DND-41 (cell line): Measurements from ENCODE around the gene DCUN1D2.
"Not testable (repeated sequence)": the region's sequence is repeated elsewhere in the genome, so short reads cannot be mapped to it uniquely, and the experiment has no call there.

Experiments
- ATAC-seq: fragments of 200-7000 bp; cut with Tn5 transposase; 3 replicates; pipeline ENCODE4 v1.9.1; 2021; ENCODE audit warnings: low read depth; ENCODE audit not compliant: insufficient read depth
- DNase-seq: peaks from one replicate; pipeline ENCODE4 v3.0.0-alpha.2; 2020
- H2AFZ ChIP-seq: 2 replicates; pipeline ENCODE4 v1.6.0; 2012; ENCODE audit warnings: low read depth, low read length
- H3K27ac ChIP-seq: 2 replicates; pipeline ENCODE4 v1.5.1; 2012; ENCODE audit warnings: low read length, inconsistent platforms
- H3K27me3 ChIP-seq: fragments of 200-600 bp; sonication (generic); 2 replicates; pipeline ENCODE4 v1.6.0; 2012; ENCODE audit warnings: low read length, mild to moderate bottlenecking, inconsistent platforms; ENCODE audit not compliant: insufficient read depth, poor library complexity
- H3K36me3 ChIP-seq: 2 replicates; pipeline ENCODE4 v1.5.1; 2012; ENCODE audit warnings: low read length, inconsistent platforms; ENCODE audit not compliant: insufficient read depth
- H3K4me1 ChIP-seq: 2 replicates; pipeline ENCODE4 v1.5.1; 2012; ENCODE audit warnings: mild to moderate bottlenecking, low read length; ENCODE audit not compliant: insufficient read depth
- H3K4me2 ChIP-seq: 2 replicates; pipeline ENCODE4 v1.6.0; 2012; ENCODE audit warnings: mild to moderate bottlenecking, moderate library complexity, low read length, inconsistent platforms; ENCODE audit not compliant: insufficient read depth
- H3K4me3 ChIP-seq, 2 experiments: fragments of 200-600 bp in 1 of 2; shearing (Covaris generic) in 1 of 2; 2 replicates each; pipeline ENCODE4 v1.5.1; 2012 to 2016; ENCODE audit warnings: inconsistent platforms in 2 of 2, low read length in 2 of 2, mild to moderate bottlenecking in 2 of 2, low read depth in 1 of 2, moderate library complexity in 1 of 2
- H3K79me2 ChIP-seq: 2 replicates; pipeline ENCODE4 v1.6.0; 2012; ENCODE audit warnings: low read length, inconsistent platforms; ENCODE audit not compliant: insufficient read depth
- H3K9ac ChIP-seq: 2 replicates; pipeline ENCODE4 v1.6.0; 2012; ENCODE audit warnings: low read depth, mild to moderate bottlenecking, inconsistent platforms, low read length, moderate library complexity
- H3K9me3 ChIP-seq: 2 replicates; pipeline ENCODE4 v1.5.1; 2012; ENCODE audit warnings: low read length, moderate library complexity, mild to moderate bottlenecking, inconsistent platforms; ENCODE audit not compliant: insufficient read depth, severe bottlenecking
- H4K20me1 ChIP-seq: 2 replicates; pipeline ENCODE4 v1.6.0; 2012; ENCODE audit warnings: low read length; ENCODE audit not compliant: insufficient read depth
- EZH2 ChIP-seq: IDR thresholded peaks from 3 replicates; pipeline ENCODE4 v1.6.1; 2012; ENCODE audit warnings: borderline replicate concordance, low read depth, mild to moderate bottlenecking, moderate library complexity, low read length, inconsistent platforms; ENCODE audit not compliant: severe bottlenecking
- TF ChIP-seq, protein P1 (sequence below): IDR thresholded peaks from 2 replicates; pipeline ENCODE4 v1.5.1; 2012; ENCODE audit warnings: borderline replicate concordance, low read length, moderate library complexity, mild to moderate bottlenecking; ENCODE audit not compliant: poor library complexity, severe bottlenecking; ENCODE audit errors: extremely low read depth

The DCUN1D2 gene

DNA sequence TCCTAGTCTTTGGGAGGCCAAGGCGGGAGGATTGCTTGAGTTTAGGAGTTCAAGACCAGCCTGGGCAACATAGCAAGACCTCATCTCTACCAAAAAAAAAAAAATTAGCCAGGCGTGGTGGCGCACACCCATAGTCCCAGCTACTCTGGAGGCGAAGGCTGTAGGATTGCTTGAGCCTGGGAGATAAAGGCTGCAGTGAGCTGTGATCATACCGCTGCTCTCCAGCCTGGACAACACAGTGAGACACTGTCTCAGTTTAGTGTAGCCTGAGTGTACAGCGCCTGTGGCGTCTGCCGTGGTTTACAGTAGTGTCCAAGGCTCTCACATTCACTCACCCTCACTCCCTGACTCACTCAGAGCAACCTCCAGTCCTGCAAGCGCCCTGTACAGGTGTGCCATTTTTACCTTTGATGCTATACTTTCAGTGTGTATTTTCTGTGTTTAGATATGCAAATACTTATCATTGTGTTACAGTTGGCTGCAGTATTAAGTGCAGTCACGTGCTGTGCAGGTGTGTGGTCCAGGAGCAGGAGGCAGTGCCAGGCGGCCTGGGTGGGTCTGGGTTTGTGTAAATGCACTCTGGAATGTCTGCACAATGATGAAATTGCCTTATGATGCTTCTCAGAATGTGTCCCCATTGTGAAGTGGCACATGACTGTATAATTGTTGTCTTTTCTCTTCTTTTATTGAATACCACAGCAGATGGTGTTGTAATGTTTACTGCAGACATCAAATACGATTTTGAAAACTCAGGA, 36.1 kb upstream of the DCUN1D2 start:
- Histone ChIP-seq H3K4me1 (no peaks in the 10 kb centered on the region), H4K20me1 (no peaks in the 10 kb centered on the region), H3K4me3 (no peak overlapping the region), H2AFZ (no peak overlapping the region), H3K4me2 (no peak overlapping the region), H3K9ac (no peak overlapping the region), H3K27ac (no peak overlapping the region), H3K36me3 (peaks cover 49% of the 10 kb centered on the region), H3K9me3 (no peaks in the 10 kb centered on the region), H3K27me3 (no peaks in the 10 kb centered on the region), H3K79me2 (no peaks in the 10 kb centered on the region)
- no peak for TF ChIP-seq EZH2
- TF ChIP-seq, protein P1, sequence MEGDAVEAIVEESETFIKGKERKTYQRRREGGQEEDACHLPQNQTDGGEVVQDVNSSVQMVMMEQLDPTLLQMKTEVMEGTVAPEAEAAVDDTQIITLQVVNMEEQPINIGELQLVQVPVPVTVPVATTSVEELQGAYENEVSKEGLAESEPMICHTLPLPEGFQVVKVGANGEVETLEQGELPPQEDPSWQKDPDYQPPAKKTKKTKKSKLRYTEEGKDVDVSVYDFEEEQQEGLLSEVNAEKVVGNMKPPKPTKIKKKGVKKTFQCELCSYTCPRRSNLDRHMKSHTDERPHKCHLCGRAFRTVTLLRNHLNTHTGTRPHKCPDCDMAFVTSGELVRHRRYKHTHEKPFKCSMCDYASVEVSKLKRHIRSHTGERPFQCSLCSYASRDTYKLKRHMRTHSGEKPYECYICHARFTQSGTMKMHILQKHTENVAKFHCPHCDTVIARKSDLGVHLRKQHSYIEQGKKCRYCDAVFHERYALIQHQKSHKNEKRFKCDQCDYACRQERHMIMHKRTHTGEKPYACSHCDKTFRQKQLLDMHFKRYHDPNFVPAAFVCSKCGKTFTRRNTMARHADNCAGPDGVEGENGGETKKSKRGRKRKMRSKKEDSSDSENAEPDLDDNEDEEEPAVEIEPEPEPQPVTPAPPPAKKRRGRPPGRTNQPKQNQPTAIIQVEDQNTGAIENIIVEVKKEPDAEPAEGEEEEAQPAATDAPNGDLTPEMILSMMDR: no peak
- no peak for DNase-seq
- ATAC-seq: no peak

DNA sequence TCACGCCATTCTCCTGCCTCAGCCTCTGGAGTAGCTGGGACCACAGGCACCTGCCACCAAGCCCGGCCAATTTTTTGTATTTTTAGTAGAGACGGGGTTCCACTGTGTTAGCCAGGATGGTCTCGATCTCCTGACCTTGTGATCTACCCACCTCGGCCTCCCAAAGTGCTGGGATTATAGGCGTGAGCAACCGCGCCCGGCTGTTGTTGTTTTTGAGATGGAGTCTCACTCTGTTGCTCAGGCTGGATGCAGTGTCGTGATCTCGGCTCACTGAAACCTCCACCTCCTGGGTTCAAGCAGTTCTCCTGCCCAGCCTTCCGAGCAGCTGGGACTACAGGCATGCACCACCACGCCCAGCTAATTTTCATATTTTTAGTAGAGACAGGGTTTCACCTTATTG, 31.9 kb upstream of the DCUN1D2 start:
- not testable (repeated sequence) for H3K27ac ChIP-seq, H3K9me3 ChIP-seq, H2AFZ ChIP-seq, H3K9ac ChIP-seq, H3K79me2 ChIP-seq, H3K4me2 ChIP-seq, ATAC-seq, H3K27me3 ChIP-seq, H3K4me1 ChIP-seq, H3K4me3 ChIP-seq, DNase-seq, H4K20me1 ChIP-seq
- peaks cover 32% of the 10 kb centered on the region for H3K36me3 ChIP-seq

DNA sequence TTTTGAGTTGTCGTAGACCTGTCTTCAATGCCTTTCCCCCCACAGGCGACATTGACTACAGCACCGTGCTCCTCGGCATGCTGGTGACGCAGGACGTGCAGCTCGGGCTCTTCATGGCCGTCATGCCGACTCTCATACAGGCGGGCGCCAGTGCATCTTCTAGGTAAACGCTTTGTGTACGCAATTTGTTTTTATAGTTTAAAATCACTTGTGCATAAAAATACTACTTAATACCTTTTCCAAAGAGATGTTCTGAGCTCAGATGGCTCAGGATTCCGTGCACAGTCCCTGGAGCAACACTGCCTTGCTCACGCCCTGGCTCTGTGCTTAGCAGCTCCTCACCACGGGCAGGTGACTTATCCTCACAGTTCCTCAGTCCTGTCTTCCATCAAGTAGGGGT, 30.1 kb upstream of the DCUN1D2 start:
- DNase-seq (no peak), ATAC-seq (no peak)
- Histone ChIP-seq H3K4me2 (no peak overlapping the region), H3K4me3 (no peak overlapping the region), H3K9me3 (no peaks in the 10 kb centered on the region), H3K9ac (no peak overlapping the region), H3K27ac (no peak overlapping the region), H3K79me2 (no peaks in the 10 kb centered on the region), H3K4me1 (no peaks in the 10 kb centered on the region), H3K27me3 (no peaks in the 10 kb centered on the region), H3K36me3 (peaks cover 27% of the 10 kb centered on the region), H2AFZ (no peak overlapping the region), H4K20me1 (no peaks in the 10 kb centered on the region)
- TF ChIP-seq, protein P1: no peak
- no peak for TF ChIP-seq EZH2

DNA sequence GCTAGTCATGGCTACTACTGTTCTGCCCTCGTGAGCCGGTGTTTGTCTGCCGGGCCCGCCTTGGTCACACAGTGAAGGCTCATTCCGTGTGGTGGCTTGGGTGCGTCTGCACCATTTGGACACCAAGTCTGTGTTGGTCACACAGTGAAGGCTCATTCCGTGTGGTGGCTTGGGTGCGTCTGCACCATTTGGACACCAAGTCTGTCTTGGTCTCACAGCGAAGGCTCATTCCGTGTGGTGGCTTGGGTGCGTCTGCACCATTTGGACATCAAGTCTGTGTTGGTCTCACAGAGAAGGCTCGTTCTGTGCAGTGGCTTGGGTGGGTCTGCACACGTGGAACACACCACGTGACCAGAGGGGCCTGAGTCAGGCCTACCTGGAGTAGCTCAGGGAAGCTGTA, 29.0 kb upstream of the DCUN1D2 start:
- no peak for TF ChIP-seq EZH2
- TF ChIP-seq, protein P1: no peak
- Histone ChIP-seq H3K4me2 (no peak overlapping the region), H4K20me1 (no peaks in the 10 kb centered on the region), H3K36me3 (peaks cover 22% of the 10 kb centered on the region), H3K27me3 (no peaks in the 10 kb centered on the region), H3K27ac (no peak overlapping the region), H3K4me1 (no peaks in the 10 kb centered on the region), H3K4me3 (no peak overlapping the region), H3K9ac (no peak overlapping the region), H3K79me2 (no peaks in the 10 kb centered on the region), H2AFZ (no peak overlapping the region), H3K9me3 (no peaks in the 10 kb centered on the region)
- no peak for ATAC-seq
- DNase-seq: no peak
